Measurements from ENCODE around the gene KCTD11. TPM values are rescaled to one million over a fixed set of nuclear protein-coding genes. Genes with fewer than 3 reads are reported as not detected.
A peak's percentile ranks its signal among the peaks of the same experiment; 100 is the strongest.

KCTD11 gene
- total RNA-seq, 2 experiments from 2014 or later = 6.0 to 8.6 TPM

- Histone ChIP-seq H3K9me3 (ENCODE audit: low read length) (no peaks in the 10 kb centered on the region), H4K20me1 (ENCODE audit: insufficient read depth, low read length) (peaks cover 27% of the 10 kb centered on the region), H2AFZ (ENCODE audit: low read length) (no peak overlapping the region), H3K4me2 (ENCODE audit: low read length) (peak overlapping the region; percentile 96), H3K27ac (ENCODE audit: low read depth, low read length, poor library complexity, severe bottlenecking) (peak overlapping the region; percentile 79), H3K79me2 (ENCODE audit: insufficient read depth, low read depth, low read length) (peaks cover 43% of the 10 kb centered on the region), H3K4me1 (ENCODE audit: insufficient read depth, low read length, poor library complexity, severe bottlenecking) (peaks cover 58% of the 10 kb centered on the region), H3K36me3 (ENCODE audit: insufficient read depth, low read length) (peaks cover 88% of the 10 kb centered on the region), H3K9me2 (ENCODE audit: insufficient read depth, low read length) (no peaks in the 10 kb centered on the region), H3K4me3 (ENCODE audit: low read depth, low read length, poor library complexity, severe bottlenecking) (peak overlapping the region; percentile 95)
- POLR2A ChIA-PET = interaction anchor here (2.6 kb wide), 1 partner anchor 16 kb away, joined by 12 read pairs; the partner anchor contains the start of gene NEURL4
- intact Hi-C loops (cut with micrococcal nuclease; ENCODE audit: unreplicated experiment) = no loop called here
- no peak for TF ChIP-seq CTCF (conservative IDR thresholded peaks at IDR 0.05; ENCODE audit: low read length)
- no TSS peak for BruUV-seq (replicated peaks)
- peak; percentile 37 for DNase-seq (ENCODE audit: low spot score)
- CTCF ChIA-PET (ENCODE audit: unreplicated experiment) = no interaction called here
These were observed 38.7 kb upstream of the KCTD11 start for GRCh38 chr17:7313088-7313889.

- Histone ChIP-seq H2AFZ (ENCODE audit: low read length) (no peak overlapping the region), H4K20me1 (ENCODE audit: insufficient read depth, low read length) (peaks cover 23% of the 10 kb centered on the region), H3K36me3 (ENCODE audit: insufficient read depth, low read length) (peaks cover 88% of the 10 kb centered on the region), H3K79me2 (ENCODE audit: insufficient read depth, low read depth, low read length) (peaks cover 35% of the 10 kb centered on the region), H3K27ac (ENCODE audit: low read depth, low read length, poor library complexity, severe bottlenecking) (peak overlapping the region; percentile 79), H3K4me3 (ENCODE audit: low read depth, low read length, poor library complexity, severe bottlenecking) (peak overlapping the region; percentile 95), H3K4me1 (ENCODE audit: insufficient read depth, low read length, poor library complexity, severe bottlenecking) (peaks cover 56% of the 10 kb centered on the region), H3K9me3 (ENCODE audit: low read length) (no peaks in the 10 kb centered on the region), H3K9me2 (ENCODE audit: insufficient read depth, low read length) (no peaks in the 10 kb centered on the region), H3K4me2 (ENCODE audit: low read length) (peak overlapping the region; percentile 96)
- DNase-seq (ENCODE audit: low spot score) = peak; percentile 27
- POLR2A ChIA-PET = interaction anchor here (2.6 kb wide), 1 partner anchor 16 kb away, joined by 12 read pairs; the partner anchor contains the start of gene NEURL4
- no peak for TF ChIP-seq EZH2phosphoT487 (IDR thresholded peaks at IDR 0.05; ENCODE audit: borderline replicate concordance, low read depth, low read length)
- TF ChIP-seq CTCF (conservative IDR thresholded peaks at IDR 0.05; ENCODE audit: low read length) = no peak
- TSS peak; percentile 89 for BruUV-seq (replicated peaks)
- intact Hi-C loops (cut with micrococcal nuclease; ENCODE audit: unreplicated experiment) = no loop called here
- CTCF ChIA-PET (ENCODE audit: unreplicated experiment) = no interaction called here
These were observed 37.9 kb upstream of the KCTD11 start for GRCh38 chr17:7313890-7314718.
